Neural progenitor cell (in vitro differentiated cells): Measurements from ENCODE around the gene NTPCR. TPM values are rescaled to one million over a fixed set of nuclear protein-coding genes. Genes with fewer than 3 reads are reported as not detected.

Experiments
- DNase-seq: peaks from one replicate; pipeline ENCODE4 v3.0.0-alpha.2; 2016; ENCODE audit warnings: low spot score
- H2AFZ ChIP-seq: fragments of 200-600 bp; sonication (generic); replicated peaks from 2 replicates; pipeline ENCODE4 v1.6.1; 2016; ENCODE audit warnings: antibody characterized with exemption
- H3F3A ChIP-seq: fragments of 200-600 bp; sonication (generic); 2 replicates; pipeline ENCODE4 v1.6.1; 2016; ENCODE audit warnings: antibody characterized with exemption, low read depth
- H3K27ac ChIP-seq: fragments of 200-600 bp; sonication (generic); 2 replicates; pipeline ENCODE4 v1.5.1; 2016; ENCODE audit warnings: mild to moderate bottlenecking
- H3K27me3 ChIP-seq: fragments of 200-600 bp; sonication (generic); 2 replicates; pipeline ENCODE4 v1.6.1; 2016; ENCODE audit warnings: mild to moderate bottlenecking, moderate library complexity
- H3K36me3 ChIP-seq: fragments of 200-600 bp; sonication (generic); 2 replicates; pipeline ENCODE4 v1.5.1; 2016
- H3K4me1 ChIP-seq: fragments of 200-600 bp; sonication (generic); 2 replicates; pipeline ENCODE4 v1.6.1; 2016; ENCODE audit warnings: mixed run types
- H3K4me2 ChIP-seq: fragments of 200-600 bp; sonication (generic); 2 replicates; pipeline ENCODE4 v1.6.1; 2016
- H3K4me3 ChIP-seq: fragments of 200-600 bp; sonication (generic); 2 replicates; pipeline ENCODE4 v1.5.1; 2016
- H3K79me2 ChIP-seq: fragments of 200-600 bp; sonication (generic); 2 replicates; pipeline ENCODE4 v1.6.1; 2016; ENCODE audit warnings: low read depth
- H3K9ac ChIP-seq: fragments of 200-600 bp; sonication (generic); 2 replicates; pipeline ENCODE4 v1.6.1; 2016
- H3K9me3 ChIP-seq: fragments of 200-600 bp; sonication (generic); 2 replicates; pipeline ENCODE4 v1.5.1; 2016; ENCODE audit warnings: low read depth
- H4K20me1 ChIP-seq: fragments of 200-600 bp; sonication (generic); 2 replicates; pipeline ENCODE4 v1.6.1; 2016; ENCODE audit warnings: low read depth
- H3K27ac Mint-ChIP-seq: 3 replicates; pipeline ENCODE4 v1.8.0; 2021; ENCODE audit warnings: mixed read lengths
- H3K27me3 Mint-ChIP-seq: 2 replicates; pipeline ENCODE4 v1.8.0; 2022; ENCODE audit warnings: low read depth, mild to moderate bottlenecking, inconsistent platforms, moderate library complexity, mixed read lengths; ENCODE audit not compliant: insufficient read depth
- H3K36me3 Mint-ChIP-seq: 3 replicates; pipeline ENCODE4 v1.8.0; 2021; ENCODE audit warnings: mixed read lengths
- H3K4me1 Mint-ChIP-seq: 3 replicates; pipeline ENCODE4 v1.8.0; 2021; ENCODE audit warnings: mixed read lengths
- H3K4me3 Mint-ChIP-seq: 3 replicates; pipeline ENCODE4 v1.8.0; 2021; ENCODE audit warnings: mild to moderate bottlenecking, moderate library complexity, mixed read lengths
- H3K9me3 Mint-ChIP-seq: 3 replicates; pipeline ENCODE4 v1.8.0; 2020; ENCODE audit warnings: mixed read lengths
- EZH2 ChIP-seq: fragments of 200-600 bp; sonication (generic); IDR thresholded peaks from 2 replicates; pipeline ENCODE4 v1.6.1; 2017; ENCODE audit warnings: antibody characterized with exemption, mild to moderate bottlenecking, moderate library complexity
- EZH2phosphoT487 ChIP-seq: fragments of 200-600 bp; sonication (generic); IDR thresholded peaks from 2 replicates; pipeline ENCODE4 v1.6.1; 2017; ENCODE audit warnings: antibody characterized with exemption
- total RNA-seq: library from RNA; depleted of rRNA; stranded (reverse); fragments of >200 nt; gene quantifications from 2 replicates; pipeline ENCODE4 v1.2.3, GENCODE V29; 2015; ENCODE audit warnings: low replicate concordance
- TF ChIP-seq, protein P1 (sequence below): fragments of 200-600 bp; sonication (generic); IDR thresholded peaks from 2 replicates; pipeline ENCODE4 v1.5.1; 2017; ENCODE audit warnings: antibody characterized with exemption, mild to moderate bottlenecking

Gene NTPCR
- total RNA-seq, 1 donor from 2014 or later, result 65.7 TPM

- H3K9me3 Mint-ChIP-seq, result peaks cover 4% of the 10 kb centered on the region
- Histone ChIP-seq H3K36me3 (no peaks in the 10 kb centered on the region), H3K4me2 (no peak overlapping the region), H3K27me3 (no peaks in the 10 kb centered on the region), H3K27ac (no peak overlapping the region), H3K9me3 (no peaks in the 10 kb centered on the region), H3K4me1 (peaks cover 10% of the 10 kb centered on the region), H3K79me2 (no peaks in the 10 kb centered on the region), H3K4me3 (no peak overlapping the region), H3K9ac (no peak overlapping the region), H4K20me1 (no peaks in the 10 kb centered on the region), H2AFZ (no peak overlapping the region), H3F3A (no peaks in the 10 kb centered on the region)
- no peak overlapping the region for H3K4me3 Mint-ChIP-seq
- H3K27me3 Mint-ChIP-seq, result peaks cover 4% of the 10 kb centered on the region
- TF ChIP-seq, protein P1, sequence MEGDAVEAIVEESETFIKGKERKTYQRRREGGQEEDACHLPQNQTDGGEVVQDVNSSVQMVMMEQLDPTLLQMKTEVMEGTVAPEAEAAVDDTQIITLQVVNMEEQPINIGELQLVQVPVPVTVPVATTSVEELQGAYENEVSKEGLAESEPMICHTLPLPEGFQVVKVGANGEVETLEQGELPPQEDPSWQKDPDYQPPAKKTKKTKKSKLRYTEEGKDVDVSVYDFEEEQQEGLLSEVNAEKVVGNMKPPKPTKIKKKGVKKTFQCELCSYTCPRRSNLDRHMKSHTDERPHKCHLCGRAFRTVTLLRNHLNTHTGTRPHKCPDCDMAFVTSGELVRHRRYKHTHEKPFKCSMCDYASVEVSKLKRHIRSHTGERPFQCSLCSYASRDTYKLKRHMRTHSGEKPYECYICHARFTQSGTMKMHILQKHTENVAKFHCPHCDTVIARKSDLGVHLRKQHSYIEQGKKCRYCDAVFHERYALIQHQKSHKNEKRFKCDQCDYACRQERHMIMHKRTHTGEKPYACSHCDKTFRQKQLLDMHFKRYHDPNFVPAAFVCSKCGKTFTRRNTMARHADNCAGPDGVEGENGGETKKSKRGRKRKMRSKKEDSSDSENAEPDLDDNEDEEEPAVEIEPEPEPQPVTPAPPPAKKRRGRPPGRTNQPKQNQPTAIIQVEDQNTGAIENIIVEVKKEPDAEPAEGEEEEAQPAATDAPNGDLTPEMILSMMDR, result no peak
- no peak for TF ChIP-seq EZH2
- TF ChIP-seq EZH2phosphoT487, result no peak
- peaks cover 41% of the 10 kb centered on the region for H3K4me1 Mint-ChIP-seq
- no peak overlapping the region for H3K27ac Mint-ChIP-seq
- H3K36me3 Mint-ChIP-seq, result no peaks in the 10 kb centered on the region
- DNase-seq, result no peak
Observed at GRCh38 chr1:232905331-232906034, 44.9 kb upstream of the NTPCR start.

DNA sequence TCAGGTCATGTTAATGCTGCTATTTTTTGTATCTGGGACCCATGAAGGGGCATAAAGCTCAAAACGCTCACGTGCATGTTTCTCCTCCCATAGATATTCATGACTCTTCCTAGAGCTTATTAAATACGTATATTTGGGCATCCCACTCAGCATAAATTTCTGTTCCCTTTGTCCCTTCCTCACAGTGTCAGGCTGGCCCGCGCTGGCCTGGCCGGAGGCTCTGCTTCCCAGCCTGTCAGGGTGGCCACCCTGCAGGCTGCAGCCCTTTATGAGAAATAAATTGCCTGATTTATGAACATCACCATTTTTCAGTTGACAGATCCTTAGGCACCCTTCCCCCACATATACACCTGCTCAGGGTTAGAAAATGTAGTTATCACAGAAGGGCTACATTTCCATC is 44.0 kb upstream of the NTPCR start:
- peaks cover 9% of the 10 kb centered on the region for H3K4me1 ChIP-seq
- H3K36me3 Mint-ChIP-seq, result no peaks in the 10 kb centered on the region
- no peak overlapping the region for H3K4me3 Mint-ChIP-seq
- H3F3A ChIP-seq, result no peaks in the 10 kb centered on the region
- H3K9me3 Mint-ChIP-seq, result peaks cover 6% of the 10 kb centered on the region
- no peaks in the 10 kb centered on the region for H3K36me3 ChIP-seq
- H3K4me2 ChIP-seq, result no peak overlapping the region
- peaks cover 3% of the 10 kb centered on the region for H3K27me3 Mint-ChIP-seq
- peaks cover 31% of the 10 kb centered on the region for H3K4me1 Mint-ChIP-seq
- H3K9ac ChIP-seq, result no peak overlapping the region
- no peak overlapping the region for H3K27ac Mint-ChIP-seq
- H3K9me3 ChIP-seq, result no peaks in the 10 kb centered on the region
- no peaks in the 10 kb centered on the region for H4K20me1 ChIP-seq
- DNase-seq, result no peak
- H2AFZ ChIP-seq, result no peak overlapping the region
- H3K27ac ChIP-seq, result no peak overlapping the region
- no peaks in the 10 kb centered on the region for H3K79me2 ChIP-seq
- no peak overlapping the region for H3K4me3 ChIP-seq
- H3K27me3 ChIP-seq, result no peaks in the 10 kb centered on the region
- TF ChIP-seq, protein P1, result no peak
- TF ChIP-seq EZH2, result no peak
- no peak for TF ChIP-seq EZH2phosphoT487

DNA sequence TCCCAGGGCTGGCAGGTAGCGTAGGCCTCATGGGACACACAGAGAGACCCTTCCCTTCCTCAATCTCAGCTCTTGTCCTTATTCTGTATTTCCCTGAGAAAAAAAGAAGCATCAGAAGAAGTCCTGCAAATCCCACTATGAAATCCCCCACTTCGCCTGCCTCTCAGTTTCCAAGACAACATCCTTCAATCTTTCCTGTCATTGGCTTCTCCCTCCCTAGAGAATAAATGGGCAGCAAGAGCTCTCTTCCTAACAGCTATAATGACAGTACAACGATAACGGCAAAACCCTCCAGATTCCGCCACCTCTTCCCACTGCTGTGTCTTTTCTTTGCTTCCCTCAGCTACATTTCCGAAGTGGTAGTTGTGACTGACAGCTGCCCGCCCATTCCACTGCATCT is 41.6 kb upstream of the NTPCR start:
- no peak overlapping the region for H2AFZ ChIP-seq
- DNase-seq, result no peak
- H3K27me3 Mint-ChIP-seq, result peaks cover 2% of the 10 kb centered on the region
- no peaks in the 10 kb centered on the region for H4K20me1 ChIP-seq
- H3K9me3 Mint-ChIP-seq, result peaks cover 5% of the 10 kb centered on the region
- H3K4me3 Mint-ChIP-seq, result no peak overlapping the region
- H3F3A ChIP-seq, result no peaks in the 10 kb centered on the region
- no peaks in the 10 kb centered on the region for H3K36me3 Mint-ChIP-seq
- H3K4me2 ChIP-seq, result no peak overlapping the region
- no peak overlapping the region for H3K9ac ChIP-seq
- no peak overlapping the region for H3K4me3 ChIP-seq
- H3K9me3 ChIP-seq, result no peaks in the 10 kb centered on the region
- H3K27me3 ChIP-seq, result no peaks in the 10 kb centered on the region
- no peak overlapping the region for H3K27ac Mint-ChIP-seq
- no peaks in the 10 kb centered on the region for H3K79me2 ChIP-seq
- peaks cover 7% of the 10 kb centered on the region for H3K4me1 ChIP-seq
- H3K27ac ChIP-seq, result no peak overlapping the region
- TF ChIP-seq EZH2 (no peak), EZH2phosphoT487 (no peak)
- TF ChIP-seq, protein P1, result no peak
- no peaks in the 10 kb centered on the region for H3K36me3 ChIP-seq
- H3K4me1 Mint-ChIP-seq, result peaks cover 28% of the 10 kb centered on the region
